Epithelial cell of esophagus (primary cell): ENCODE results near the gene HSPA1L.

Experiments used
- DNase-seq: peaks from one replicate; pipeline ENCODE4 v3.0.0; 2010; ENCODE audit warnings: low read depth
- H3K4me3 ChIP-seq: 2 replicates; pipeline ENCODE4 v1.5.1; 2011; ENCODE audit warnings: mild to moderate bottlenecking, low read length, control low read depth
- TF ChIP-seq, protein P1 (sequence below): IDR thresholded peaks from 2 replicates; pipeline ENCODE4 v1.5.1; 2011; ENCODE audit warnings: low read depth, mild to moderate bottlenecking, low read length, control low read depth, inconsistent platforms; ENCODE audit not compliant: insufficient read depth; ENCODE audit errors: missing control alignments

Gene HSPA1L

DNA sequence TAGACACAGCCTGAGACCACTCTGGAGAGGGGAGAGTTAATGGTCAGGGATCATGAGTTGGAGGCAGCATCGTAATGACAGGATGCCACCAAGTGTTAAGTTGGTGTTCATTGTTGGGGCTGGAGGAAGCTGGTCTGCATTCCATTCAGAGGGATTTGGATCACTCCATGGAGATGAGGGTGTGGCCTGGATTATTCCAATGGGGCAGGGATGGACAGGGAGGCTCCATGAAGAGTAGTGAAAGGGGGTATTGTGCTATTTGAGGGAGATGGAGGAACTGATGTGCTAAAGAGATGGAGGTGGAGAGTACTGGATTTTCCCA lies 51.5 kb downstream of the HSPA1L start:
- peak; percentile 29 for DNase-seq
- no peak overlapping the region for H3K4me3 ChIP-seq
- TF ChIP-seq, protein P1, sequence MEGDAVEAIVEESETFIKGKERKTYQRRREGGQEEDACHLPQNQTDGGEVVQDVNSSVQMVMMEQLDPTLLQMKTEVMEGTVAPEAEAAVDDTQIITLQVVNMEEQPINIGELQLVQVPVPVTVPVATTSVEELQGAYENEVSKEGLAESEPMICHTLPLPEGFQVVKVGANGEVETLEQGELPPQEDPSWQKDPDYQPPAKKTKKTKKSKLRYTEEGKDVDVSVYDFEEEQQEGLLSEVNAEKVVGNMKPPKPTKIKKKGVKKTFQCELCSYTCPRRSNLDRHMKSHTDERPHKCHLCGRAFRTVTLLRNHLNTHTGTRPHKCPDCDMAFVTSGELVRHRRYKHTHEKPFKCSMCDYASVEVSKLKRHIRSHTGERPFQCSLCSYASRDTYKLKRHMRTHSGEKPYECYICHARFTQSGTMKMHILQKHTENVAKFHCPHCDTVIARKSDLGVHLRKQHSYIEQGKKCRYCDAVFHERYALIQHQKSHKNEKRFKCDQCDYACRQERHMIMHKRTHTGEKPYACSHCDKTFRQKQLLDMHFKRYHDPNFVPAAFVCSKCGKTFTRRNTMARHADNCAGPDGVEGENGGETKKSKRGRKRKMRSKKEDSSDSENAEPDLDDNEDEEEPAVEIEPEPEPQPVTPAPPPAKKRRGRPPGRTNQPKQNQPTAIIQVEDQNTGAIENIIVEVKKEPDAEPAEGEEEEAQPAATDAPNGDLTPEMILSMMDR = no peak

DNA sequence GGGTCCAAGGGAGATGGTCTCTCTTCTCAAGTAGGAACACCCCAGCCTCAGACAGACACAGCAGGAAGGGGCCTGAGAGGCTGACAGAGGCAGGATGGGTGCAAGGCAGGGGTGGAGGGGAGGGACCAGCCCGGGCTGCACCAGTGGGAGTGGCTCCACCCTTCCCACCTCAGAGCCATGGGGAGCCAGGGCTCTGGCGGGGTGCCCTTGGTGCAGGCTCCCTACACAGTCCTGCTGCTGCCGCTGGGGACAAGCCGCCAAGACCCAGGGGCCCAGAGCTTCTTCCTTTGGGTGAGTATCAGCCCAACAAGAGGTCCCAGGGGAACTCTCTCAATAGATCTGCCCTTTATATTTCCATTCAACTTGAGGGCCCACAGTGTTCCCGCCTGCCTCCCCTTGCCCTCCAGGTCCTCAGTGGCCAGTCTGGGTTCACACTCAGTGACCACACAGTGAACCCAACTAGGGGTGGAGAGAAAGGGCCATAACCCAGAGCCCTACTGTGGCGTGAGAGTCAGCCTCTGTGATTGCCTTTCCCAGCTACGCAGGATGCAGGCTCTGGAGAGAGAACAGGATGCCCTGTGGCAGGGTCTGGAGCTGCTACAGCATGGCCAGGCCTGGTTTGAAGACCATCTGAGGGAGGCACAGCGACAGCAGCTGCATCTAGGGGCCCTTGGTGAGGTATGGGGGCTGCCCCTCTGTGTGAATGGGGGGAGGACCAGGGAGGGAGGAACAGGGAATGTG lies 52.0 kb downstream of the HSPA1L start:
- H3K4me3 ChIP-seq = no peak overlapping the region
- DNase-seq = no peak
- TF ChIP-seq, protein P1 = no peak

DNA sequence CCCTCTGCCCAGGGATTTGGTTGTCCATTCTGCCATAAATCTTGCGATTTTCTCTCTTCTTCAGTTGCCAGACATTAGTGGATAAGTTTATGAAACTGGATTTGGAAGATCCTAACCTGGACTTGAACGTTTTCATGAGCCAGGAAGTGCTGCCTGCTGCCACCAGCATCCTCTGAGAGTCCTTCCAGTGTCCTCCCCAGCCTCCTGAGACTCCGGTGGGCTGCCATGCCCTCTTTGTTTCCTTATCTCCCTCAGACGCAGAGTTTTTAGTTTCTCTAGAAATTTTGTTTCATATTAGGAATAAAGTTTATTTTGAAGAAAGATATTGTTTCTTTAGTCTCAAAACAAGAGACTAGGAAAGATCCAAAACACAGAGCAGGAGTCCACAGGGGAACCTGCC lies 52.7 kb downstream of the HSPA1L start, which contains the start of gene SAPCD1:
Gene SAPCD1, plus strand, starts transcription at position 301 of the 400 bp plus-strand sequence. CDS start 399 bp downstream, outside the sequence.
- no peak for DNase-seq
- H3K4me3 ChIP-seq = no peak within 1 kb of the TSS

DNA sequence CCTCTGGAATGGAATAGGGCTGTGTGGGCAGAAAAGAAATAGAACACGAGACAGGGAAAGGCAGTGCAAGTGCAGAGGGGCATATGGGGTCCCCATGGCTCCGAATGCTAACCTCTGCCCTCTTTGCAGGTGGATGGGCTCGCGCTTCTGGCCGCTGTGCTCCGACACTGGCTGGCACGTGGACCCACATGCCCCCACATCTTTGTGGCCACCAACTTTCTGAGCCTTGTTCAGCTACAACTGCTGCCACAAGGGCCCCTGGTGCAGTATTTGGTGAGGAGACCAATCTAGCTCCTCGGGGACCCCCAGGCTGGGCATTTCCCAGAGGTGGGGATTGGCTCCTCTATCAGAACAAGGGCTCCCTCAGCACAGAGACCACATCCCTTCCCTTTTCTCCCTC lies 53.7 kb downstream of the HSPA1L start:
- H3K4me3 ChIP-seq = no peak overlapping the region
- no peak for DNase-seq
- TF ChIP-seq, protein P1 = no peak

More for the DNA sequence above, 52.7 kb downstream of the HSPA1L start, which contains the start of gene SAPCD1:
- TF ChIP-seq, protein P1 = no peak

DNA sequence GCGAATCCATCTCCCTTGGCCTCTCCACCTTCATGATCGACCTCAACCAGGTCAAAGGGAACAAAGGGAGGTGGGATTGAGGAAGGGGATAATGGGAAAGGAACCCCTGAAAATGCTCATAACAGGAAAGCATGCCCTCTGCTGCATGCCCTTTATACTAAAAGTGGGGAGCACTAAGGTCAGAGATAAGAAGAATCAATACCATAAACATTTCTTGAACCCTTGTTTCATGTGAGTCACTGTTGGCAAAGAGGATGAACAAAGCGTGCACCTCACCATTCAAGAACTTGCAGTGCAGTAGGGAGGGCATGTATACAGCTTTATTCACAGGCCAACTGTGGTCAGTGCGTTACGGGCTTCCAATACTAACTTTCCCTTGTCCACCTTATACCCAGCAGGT lies 54.3 kb downstream of the HSPA1L start:
- TF ChIP-seq, protein P1 = no peak
- no peak overlapping the region for H3K4me3 ChIP-seq
- DNase-seq = no peak
